Measurements from ENCODE around the gene SYNGR2.
A peak's percentile ranks its signal among the peaks of the same experiment; 100 is the strongest.

SYNGR2 gene

GRCh38 chr17:78126895-78127238 is 41.5 kb upstream of the SYNGR2 start:
- H3K9ac ChIP-seq (ENCODE audit: low read depth, low read length) = peak overlapping the region; percentile 70; the same call in 1 of the 2 replicates
- 0 out of 4 replicates have a peak overlapping the region, but pooled peaks of 1 of the 2 experiments have one; percentile 71 for H3K4me3 ChIP-seq (ENCODE audit: low read depth in 1 of 2, low read length in 2 of 2)
- H3K27ac ChIP-seq (ENCODE audit: low read length) = peak overlapping the region; percentile 60
- no peaks in the 10 kb centered on the region for H3K27me3 ChIP-seq (ENCODE audit: insufficient read depth, low read length, poor library complexity)
- no peak for TF ChIP-seq EZH2 (IDR thresholded peaks at IDR 0.05; ENCODE audit: borderline replicate concordance, low read depth, low read length, severe bottlenecking)
- TF ChIP-seq CTCF (IDR thresholded peaks at IDR 0.05; ENCODE audit: borderline replicate concordance, extremely low read depth, low read length, poor library complexity, severe bottlenecking) = no peak
- H3K36me3 ChIP-seq (ENCODE audit: insufficient read depth, low read length) = peaks cover 17% of the 10 kb centered on the region
- H3K79me2 ChIP-seq (ENCODE audit: insufficient read depth, low read length) = peaks cover 9% of the 10 kb centered on the region
- H3K4me1 ChIP-seq (ENCODE audit: insufficient read depth, low read length) = peaks cover 74% of the 10 kb centered on the region
- ATAC-seq (ENCODE audit: insufficient read depth, low read depth) = no peak
- H4K20me1 ChIP-seq (ENCODE audit: insufficient read depth, low read length) = no peaks in the 10 kb centered on the region
- peak overlapping the region; percentile 94 for H3K4me2 ChIP-seq (ENCODE audit: insufficient read depth, low read length)
- DNase-seq = no peak
- no peak overlapping the region for H2AFZ ChIP-seq (ENCODE audit: low read depth, low read length)
- H3K9me3 ChIP-seq (ENCODE audit: insufficient read depth, low read length, severe bottlenecking) = no peaks in the 10 kb centered on the region

DNA sequence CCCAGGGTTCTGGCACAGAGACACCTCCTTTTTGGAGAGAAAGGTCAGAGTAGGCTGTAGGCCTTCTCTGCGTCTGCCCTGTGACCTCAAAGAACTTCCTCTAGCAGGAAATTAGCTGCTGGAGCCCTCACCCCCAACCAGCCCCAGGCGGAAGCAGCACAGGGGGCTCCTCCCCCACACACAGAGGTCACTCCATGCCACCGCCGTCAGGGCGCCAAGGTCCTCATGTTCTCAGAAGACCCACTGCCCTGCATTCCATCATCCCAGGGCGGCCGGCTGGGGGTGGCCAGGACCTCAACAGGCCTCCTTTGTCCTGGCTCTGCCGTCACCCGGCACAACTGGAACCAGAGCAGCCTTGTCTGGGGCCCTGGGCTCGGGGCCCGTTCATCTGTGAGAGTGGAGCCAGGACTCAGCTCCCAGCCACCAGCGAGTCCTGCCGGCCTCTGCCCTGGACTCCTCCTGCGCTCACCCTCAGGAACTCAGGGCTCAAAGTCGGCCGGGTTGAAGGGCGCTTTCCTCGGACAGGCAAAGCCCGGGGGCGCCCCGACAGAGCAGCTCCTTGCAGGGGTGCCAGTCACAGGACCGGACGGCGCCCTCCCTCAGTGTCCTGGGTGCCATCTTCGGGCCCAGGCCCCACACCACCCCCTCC is 41.0 kb upstream of the SYNGR2 start:
- H3K79me2 ChIP-seq (ENCODE audit: insufficient read depth, low read length) = peaks cover 9% of the 10 kb centered on the region
- H4K20me1 ChIP-seq (ENCODE audit: insufficient read depth, low read length) = peaks cover under 1% of the 10 kb centered on the region; the same call in 1 of the 2 replicates
- H2AFZ ChIP-seq (ENCODE audit: low read depth, low read length) = no peak overlapping the region
- no peaks in the 10 kb centered on the region for H3K9me3 ChIP-seq (ENCODE audit: insufficient read depth, low read length, severe bottlenecking)
- peaks cover 15% of the 10 kb centered on the region for H3K36me3 ChIP-seq (ENCODE audit: insufficient read depth, low read length)
- H3K27ac ChIP-seq (ENCODE audit: low read length) = peak overlapping the region; percentile 60
- peak overlapping the region; percentile 94 for H3K4me2 ChIP-seq (ENCODE audit: insufficient read depth, low read length)
- H3K4me1 ChIP-seq (ENCODE audit: insufficient read depth, low read length) = peaks cover 74% of the 10 kb centered on the region
- peak overlapping the region in 1 of 2 experiments; percentile 71; a peak in 3 of 4 replicates for H3K4me3 ChIP-seq (ENCODE audit: low read depth in 1 of 2, low read length in 2 of 2)
- H3K27me3 ChIP-seq (ENCODE audit: insufficient read depth, low read length, poor library complexity) = no peaks in the 10 kb centered on the region
- peak overlapping the region; percentile 70 for H3K9ac ChIP-seq (ENCODE audit: low read depth, low read length)
- no peak for TF ChIP-seq EZH2 (IDR thresholded peaks at IDR 0.05; ENCODE audit: borderline replicate concordance, low read depth, low read length, severe bottlenecking)
- no peak for TF ChIP-seq CTCF (IDR thresholded peaks at IDR 0.05; ENCODE audit: borderline replicate concordance, extremely low read depth, low read length, poor library complexity, severe bottlenecking)
- ATAC-seq (ENCODE audit: insufficient read depth, low read depth) = no peak
- DNase-seq = peak; percentile 66

DNA sequence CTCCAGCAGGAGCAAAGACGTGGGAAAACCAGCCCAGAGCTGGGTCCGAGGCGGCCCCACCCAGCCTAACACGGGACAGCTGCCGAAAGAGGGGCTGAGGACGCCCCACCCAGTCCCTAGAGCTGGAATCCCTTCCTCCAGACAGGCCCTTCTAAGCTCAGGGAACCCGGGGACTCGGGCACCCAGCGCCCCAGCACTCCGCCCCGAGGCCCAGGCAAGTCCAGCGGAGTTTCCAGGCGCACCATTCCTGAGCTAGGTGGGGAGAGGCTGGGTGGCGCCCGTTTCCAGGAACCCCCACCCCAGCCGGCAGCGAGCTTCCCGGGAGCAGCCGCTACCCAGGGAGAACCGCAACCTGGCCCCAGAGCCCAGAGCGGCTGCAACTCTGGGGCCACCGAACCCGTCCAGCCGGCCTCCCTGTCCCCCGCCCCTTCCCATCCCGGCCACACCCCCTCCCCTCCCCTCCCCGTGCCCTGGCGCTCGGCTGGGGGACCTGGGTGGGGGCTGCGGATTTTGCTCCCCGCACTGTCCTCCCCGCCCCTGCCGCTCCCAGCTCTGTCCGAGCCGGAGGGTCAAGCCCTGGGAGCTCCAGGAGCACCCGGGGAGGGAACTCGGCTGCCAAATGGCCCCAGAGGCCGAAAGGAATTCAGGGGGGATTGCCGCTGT is 40.4 kb upstream of the SYNGR2 start:
- peak overlapping the region; percentile 94 for H3K4me2 ChIP-seq (ENCODE audit: insufficient read depth, low read length)
- DNase-seq (no peak), ATAC-seq (ENCODE audit: insufficient read depth, low read depth) (no peak)
- peak overlapping the region; percentile 35 to 71; a peak in 3 of 4 replicates for H3K4me3 ChIP-seq (ENCODE audit: low read depth in 1 of 2, low read length in 2 of 2)
- H3K27me3 ChIP-seq (ENCODE audit: insufficient read depth, low read length, poor library complexity) = no peaks in the 10 kb centered on the region
- H3K9me3 ChIP-seq (ENCODE audit: insufficient read depth, low read length, severe bottlenecking) = no peaks in the 10 kb centered on the region
- H3K36me3 ChIP-seq (ENCODE audit: insufficient read depth, low read length) = peaks cover 15% of the 10 kb centered on the region
- peaks cover 74% of the 10 kb centered on the region for H3K4me1 ChIP-seq (ENCODE audit: insufficient read depth, low read length)
- H2AFZ ChIP-seq (ENCODE audit: low read depth, low read length) = peak overlapping the region; percentile 76
- H3K79me2 ChIP-seq (ENCODE audit: insufficient read depth, low read length) = peaks cover 12% of the 10 kb centered on the region
- no peak for TF ChIP-seq CTCF (IDR thresholded peaks at IDR 0.05; ENCODE audit: borderline replicate concordance, extremely low read depth, low read length, poor library complexity, severe bottlenecking)
- TF ChIP-seq EZH2 (IDR thresholded peaks at IDR 0.05; ENCODE audit: borderline replicate concordance, low read depth, low read length, severe bottlenecking) = no peak
- H4K20me1 ChIP-seq (ENCODE audit: insufficient read depth, low read length) = peaks cover 7% of the 10 kb centered on the region; the same call in 1 of the 2 replicates
- peak overlapping the region; percentile 70 for H3K9ac ChIP-seq (ENCODE audit: low read depth, low read length)
- peak overlapping the region; percentile 45 for H3K27ac ChIP-seq (ENCODE audit: low read length)
